ENCODE data around the gene RPL18. TPM values are rescaled to one million over a fixed set of nuclear protein-coding genes. Genes with fewer than 3 reads are reported as not detected.

RPL18 gene
- total RNA-seq, 1 experiment from 2014 or later: 1,626 TPM

- DNase-seq (ENCODE audit: low read depth, low spot score): no peak
- in situ Hi-C loops (cut with HindIII; ENCODE audit: low pct_unique_long_range_greater_than_20kb, low sequenced_read_pairs): no loop called here
Measured at GRCh38 chr19:48571378-48572162, 47.4 kb downstream of the RPL18 start.

DNA sequence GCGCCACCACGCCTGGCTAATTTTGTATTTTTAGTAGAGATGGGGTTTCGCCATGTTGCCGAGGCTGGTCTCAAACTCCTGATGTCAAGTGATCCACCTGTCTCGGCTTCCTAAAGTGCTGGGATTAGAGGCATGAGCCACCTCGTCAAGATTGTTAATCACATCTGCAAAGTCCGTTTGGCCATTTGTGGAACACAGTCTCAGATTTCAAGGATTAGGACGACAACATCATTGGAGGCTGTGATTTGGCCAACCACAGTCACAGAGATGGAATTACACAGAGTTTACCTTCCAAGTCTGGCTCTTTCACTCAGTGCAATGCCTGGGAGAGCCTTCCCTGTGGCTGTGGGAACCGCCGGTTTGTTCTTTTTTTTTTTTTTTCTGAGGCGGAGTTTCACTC lies 49.2 kb downstream of the RPL18 start:
- DNase-seq (ENCODE audit: low read depth, low spot score): no peak

DNA sequence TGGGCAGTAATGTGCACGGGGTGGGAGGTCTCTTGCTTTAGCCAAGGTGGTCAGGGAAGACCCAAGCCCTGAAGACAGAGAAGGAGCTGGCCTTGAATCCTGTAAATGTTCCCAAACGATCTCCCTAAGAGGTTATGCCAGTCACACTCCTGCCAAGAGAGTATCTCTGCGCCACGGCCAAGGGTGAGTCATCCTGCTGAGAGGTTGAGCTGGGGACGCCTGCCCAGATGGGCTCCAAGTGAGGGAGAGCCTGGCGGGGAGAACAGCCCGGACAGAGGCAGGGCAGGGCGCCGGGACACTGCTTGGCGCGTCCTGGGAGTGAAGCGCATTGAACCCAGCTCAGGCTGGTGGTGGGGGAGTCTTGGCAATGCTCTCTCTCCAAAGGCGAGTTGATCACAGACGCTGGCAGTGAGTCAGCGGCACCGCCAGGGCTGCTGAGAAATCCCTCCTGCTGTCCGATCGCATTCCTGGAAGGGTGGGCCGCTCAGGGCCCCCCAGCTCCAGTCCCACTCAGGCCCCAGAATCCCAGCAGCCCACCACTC lies 50.6 kb downstream of the RPL18 start:
- in situ Hi-C loops (cut with HindIII; ENCODE audit: low pct_unique_long_range_greater_than_20kb, low sequenced_read_pairs): no loop called here
- DNase-seq (ENCODE audit: low read depth, low spot score): peak; percentile 46

More for the DNA sequence above, 49.2 kb downstream of the RPL18 start:
- in situ Hi-C loops (cut with HindIII; ENCODE audit: low pct_unique_long_range_greater_than_20kb, low sequenced_read_pairs): no loop called here

Other genes starting within 250 kb of the RPL18 start
- gene KDELR1, start 227.6 kb downstream of the RPL18 start, total RNA-seq (2014; rRNA removed; shearing (Covaris generic)): 82.2 and 97.9 TPM in 2 replicates
- gene GRIN2D, start 225.5 kb downstream of the RPL18 start, total RNA-seq (2014; rRNA removed; shearing (Covaris generic)): 0.08 TPM in 1 of 2 replicates, not detected in the other
- gene GRWD1, start 173.2 kb downstream of the RPL18 start, total RNA-seq (2014; rRNA removed; shearing (Covaris generic)): 43.7 and 44.4 TPM in 2 replicates
- 0.58 and 0.64 TPM in 2 replicates for gene KCNJ14, start 163.6 kb downstream of the RPL18 start, total RNA-seq (2014; rRNA removed; shearing (Covaris generic))
- gene CYTH2, start 149.8 kb downstream of the RPL18 start, total RNA-seq (2014; rRNA removed; shearing (Covaris generic)): 39.5 and 41.0 TPM in 2 replicates
- not detected in 2 replicates for gene LMTK3, start 107.3 kb downstream of the RPL18 start, total RNA-seq (2014; rRNA removed; shearing (Covaris generic))
- 0.27 and 0.34 TPM in 2 replicates for gene SULT2B1, start 67.0 kb downstream of the RPL18 start, total RNA-seq (2014; rRNA removed; shearing (Covaris generic))
- not detected in 2 replicates for gene SPACA4, start 12.4 kb downstream of the RPL18 start, total RNA-seq (2014; rRNA removed; shearing (Covaris generic))
- gene FAM83E, start 4.1 kb downstream of the RPL18 start, total RNA-seq (2014; rRNA removed; shearing (Covaris generic)): 0.34 TPM in 1 of 2 replicates, not detected in the other
- 4.8 and 7.3 TPM in 2 replicates for gene SPHK2, start 328 bp upstream of the RPL18 start, total RNA-seq (2014; rRNA removed; shearing (Covaris generic))
- 19.9 and 21.3 TPM in 2 replicates for gene DBP, start 18.2 kb upstream of the RPL18 start, total RNA-seq (2014; rRNA removed; shearing (Covaris generic))
- gene CA11, start 27.0 kb upstream of the RPL18 start, total RNA-seq (2014; rRNA removed; shearing (Covaris generic)): 5.1 and 7.1 TPM in 2 replicates
- gene NTN5, start 53.8 kb upstream of the RPL18 start, total RNA-seq (2014; rRNA removed; shearing (Covaris generic)): 0.05 TPM in 1 of 2 replicates, not detected in the other
- gene FUT2, start 76.8 kb upstream of the RPL18 start, total RNA-seq (2014; rRNA removed; shearing (Covaris generic)): not detected in 2 replicates
- gene MAMSTR, start 100.5 kb upstream of the RPL18 start, total RNA-seq (2014; rRNA removed; shearing (Covaris generic)): 0.35 and 0.50 TPM in 2 replicates
- 0.71 and 1.2 TPM in 2 replicates for gene RASIP1, start 121.4 kb upstream of the RPL18 start, total RNA-seq (2014; rRNA removed; shearing (Covaris generic))
- gene IZUMO1, start 127.7 kb upstream of the RPL18 start, total RNA-seq (2014; rRNA removed; shearing (Covaris generic)): not detected in 2 replicates
- 0.11 and 0.16 TPM in 2 replicates for gene FUT1, start 133.5 kb upstream of the RPL18 start, total RNA-seq (2014; rRNA removed; shearing (Covaris generic))
- not detected in 2 replicates for gene FGF21, start 136.3 kb upstream of the RPL18 start, total RNA-seq (2014; rRNA removed; shearing (Covaris generic))
- gene BCAT2, start 191.9 kb upstream of the RPL18 start, total RNA-seq (2014; rRNA removed; shearing (Covaris generic)): 12.5 and 14.4 TPM in 2 replicates
- 53.9 and 58.9 TPM in 2 replicates for gene HSD17B14, start 217.3 kb upstream of the RPL18 start, total RNA-seq (2014; rRNA removed; shearing (Covaris generic))
- gene PLEKHA4, start 249.4 kb upstream of the RPL18 start, total RNA-seq (2014; rRNA removed; shearing (Covaris generic)): 3.0 and 3.1 TPM in 2 replicates